Neural cell (in vitro differentiated cells): Measurements from ENCODE around the gene KIF16B. TPM values are rescaled to one million over a fixed set of nuclear protein-coding genes. Genes with fewer than 3 reads are reported as not detected.

Experiments used
- H2AFZ ChIP-seq: fragments of 200-600, 300-800 bp; sonication (generic), shearing (Covaris generic); 2 replicates; pipeline ENCODE4 v1.6.0; 2014; ENCODE audit warnings: low read depth, mild to moderate bottlenecking, antibody characterized with exemption, low read length, moderate library complexity
- H3F3A ChIP-seq: fragments of 200-600 bp; shearing (Covaris generic); 2 replicates; pipeline ENCODE4 v1.6.1; 2016; ENCODE audit warnings: mild to moderate bottlenecking, moderate library complexity, mixed read lengths, antibody characterized with exemption, low read length; ENCODE audit not compliant: insufficient read depth, poor library complexity, severe bottlenecking
- H3K27ac ChIP-seq: fragments of 200-600, 300-800 bp; sonication (generic), shearing (Covaris generic); 2 replicates; pipeline ENCODE4 v1.5.1; 2014; ENCODE audit warnings: mild to moderate bottlenecking, low read length, moderate library complexity
- H3K27me3 ChIP-seq: fragments of 300-800, 200-600 bp; sonication (generic), shearing (Covaris generic); 2 replicates; pipeline ENCODE4 v1.6.0; 2014; ENCODE audit warnings: mild to moderate bottlenecking, low read depth, low read length, moderate library complexity; ENCODE audit not compliant: insufficient read depth
- H3K36me3 ChIP-seq: fragments of 300-800, 200-600 bp; sonication (generic), shearing (Covaris generic); 2 replicates; pipeline ENCODE4 v1.5.1; 2014; ENCODE audit warnings: mild to moderate bottlenecking, antibody characterized with exemption, low read length, moderate library complexity; ENCODE audit not compliant: insufficient read depth
- H3K4me2 ChIP-seq: fragments of 300-800, 200-600 bp; sonication (generic), shearing (Covaris generic); 2 replicates; pipeline ENCODE4 v1.6.0; 2014; ENCODE audit warnings: mild to moderate bottlenecking, low read length
- H3K4me3 ChIP-seq: fragments of 300-800, 200-600 bp; sonication (generic), shearing (Covaris generic); 2 replicates; pipeline ENCODE4 v1.5.1; 2014; ENCODE audit warnings: mild to moderate bottlenecking, low read length, moderate library complexity
- H3K79me2 ChIP-seq: fragments of 200-600 bp; shearing (Covaris generic); replicated peaks from 2 replicates; pipeline ENCODE4 v1.6.0; 2014; ENCODE audit warnings: mild to moderate bottlenecking, low read length, moderate library complexity; ENCODE audit not compliant: insufficient read depth
- H3K9ac ChIP-seq: fragments of 300-800, 200-600 bp; sonication (generic), shearing (Covaris generic); 2 replicates; pipeline ENCODE4 v1.6.1; 2016; ENCODE audit warnings: mild to moderate bottlenecking, low read length, mixed read lengths
- H3K9me2 ChIP-seq: fragments of 200-600 bp; shearing (Covaris generic); 2 replicates; pipeline ENCODE4 v1.6.1; 2016; ENCODE audit warnings: mild to moderate bottlenecking, low read length, mixed read lengths; ENCODE audit not compliant: insufficient read depth
- H3K9me3 ChIP-seq: fragments of 200-600, 300-800 bp; sonication (generic), shearing (Covaris generic); 2 replicates; pipeline ENCODE4 v1.6.1; 2016; ENCODE audit warnings: mild to moderate bottlenecking, mixed run types, low read length, moderate library complexity, mixed read lengths
- H4K20me1 ChIP-seq: fragments of 200-600 bp; shearing (Covaris generic); 2 replicates; pipeline ENCODE4 v1.6.1; 2016; ENCODE audit warnings: mild to moderate bottlenecking, mixed run types; ENCODE audit not compliant: insufficient read depth
- EP300 ChIP-seq: fragments of 450-650 bp; conservative IDR thresholded peaks from 2 replicates; pipeline ENCODE4 v1.6.1; 2014; ENCODE audit warnings: antibody characterized with exemption, mild to moderate bottlenecking, moderate library complexity; ENCODE audit not compliant: poor library complexity, severe bottlenecking
- EZH2 ChIP-seq: fragments of 200-600, 300-800 bp; shearing (Covaris generic), sonication (generic); IDR thresholded peaks from 2 replicates; pipeline ENCODE4 v1.6.1; 2014; ENCODE audit warnings: antibody characterized with exemption, low read length, borderline replicate concordance, mild to moderate bottlenecking; ENCODE audit not compliant: insufficient read depth, poor library complexity, severe bottlenecking
- MXI1 ChIP-seq: fragments of 450-650 bp; conservative IDR thresholded peaks from 2 replicates; pipeline ENCODE4 v1.6.1; 2014; ENCODE audit warnings: antibody characterized with exemption, mild to moderate bottlenecking; ENCODE audit not compliant: poor library complexity, severe bottlenecking
- POLR2AphosphoS5 ChIP-seq: IDR thresholded peaks from 2 replicates; pipeline ENCODE4 v1.6.1; 2012
- RAD21 ChIP-seq: fragments of 450-650 bp; conservative IDR thresholded peaks from 2 replicates; pipeline ENCODE4 v1.6.1; 2014; ENCODE audit warnings: antibody characterized with exemption, mild to moderate bottlenecking, moderate library complexity
- SMC3 ChIP-seq: fragments of 450-650 bp; conservative IDR thresholded peaks from 2 replicates; pipeline ENCODE4 v1.6.1; 2014; ENCODE audit warnings: antibody characterized with exemption, mild to moderate bottlenecking, moderate library complexity; ENCODE audit not compliant: poor library complexity
- TAF1 ChIP-seq: IDR thresholded peaks from 2 replicates; pipeline ENCODE4 v1.6.1; 2012; ENCODE audit warnings: low read depth
- polyA plus RNA-seq: library from polyadenylated mRNA; depleted of rRNA; stranded (reverse); fragments of >200 nt; gene quantifications from 2 replicates; pipeline ENCODE4 v1.2.3, GENCODE V29; 2014
- TF ChIP-seq, protein P1 (sequence below): fragments of 450-650 bp; IDR thresholded peaks from 2 replicates; pipeline ENCODE4 v1.5.1; 2014; ENCODE audit warnings: antibody characterized with exemption, mild to moderate bottlenecking, moderate library complexity; ENCODE audit not compliant: poor library complexity, severe bottlenecking
- TF ChIP-seq, protein P2 (sequence below): IDR thresholded peaks from 2 replicates; pipeline ENCODE4 v1.6.1; 2012; ENCODE audit warnings: borderline replicate concordance

Gene KIF16B
- polyA plus RNA-seq, 1 donor from 2014 or later: 3.8 TPM

DNA sequence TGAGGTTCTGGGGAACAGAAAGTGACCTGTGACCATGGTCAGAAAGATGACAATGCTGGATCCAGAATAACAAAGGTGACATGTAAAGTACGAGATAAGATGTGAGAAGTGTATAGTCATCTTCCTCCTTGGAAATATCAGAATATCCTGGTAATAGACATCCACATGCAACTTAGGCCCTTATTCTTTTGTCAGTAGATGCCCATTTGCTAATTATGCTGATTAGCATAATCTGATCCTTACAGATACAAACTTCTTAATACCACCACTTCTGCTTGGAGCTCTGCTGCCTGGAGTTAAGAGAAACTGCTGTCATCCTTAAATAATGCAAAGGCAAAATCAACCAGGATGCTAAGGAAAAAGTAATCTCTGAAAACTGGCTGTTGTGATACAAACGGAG, 91.3 kb downstream of the KIF16B start:
- Histone ChIP-seq H3K79me2 (no peaks in the 10 kb centered on the region), H3K36me3 (no peaks in the 10 kb centered on the region), H3K9me2 (no peaks in the 10 kb centered on the region), H3K4me3 (no peak overlapping the region), H3K27ac (no peak overlapping the region), H3K27me3 (no peaks in the 10 kb centered on the region), H3K9ac (no peak overlapping the region), H2AFZ (no peak overlapping the region), H3F3A (no peaks in the 10 kb centered on the region), H4K20me1 (no peaks in the 10 kb centered on the region), H3K9me3 (no peaks in the 10 kb centered on the region), H3K4me2 (no peak overlapping the region)
- TF ChIP-seq, protein P1, sequence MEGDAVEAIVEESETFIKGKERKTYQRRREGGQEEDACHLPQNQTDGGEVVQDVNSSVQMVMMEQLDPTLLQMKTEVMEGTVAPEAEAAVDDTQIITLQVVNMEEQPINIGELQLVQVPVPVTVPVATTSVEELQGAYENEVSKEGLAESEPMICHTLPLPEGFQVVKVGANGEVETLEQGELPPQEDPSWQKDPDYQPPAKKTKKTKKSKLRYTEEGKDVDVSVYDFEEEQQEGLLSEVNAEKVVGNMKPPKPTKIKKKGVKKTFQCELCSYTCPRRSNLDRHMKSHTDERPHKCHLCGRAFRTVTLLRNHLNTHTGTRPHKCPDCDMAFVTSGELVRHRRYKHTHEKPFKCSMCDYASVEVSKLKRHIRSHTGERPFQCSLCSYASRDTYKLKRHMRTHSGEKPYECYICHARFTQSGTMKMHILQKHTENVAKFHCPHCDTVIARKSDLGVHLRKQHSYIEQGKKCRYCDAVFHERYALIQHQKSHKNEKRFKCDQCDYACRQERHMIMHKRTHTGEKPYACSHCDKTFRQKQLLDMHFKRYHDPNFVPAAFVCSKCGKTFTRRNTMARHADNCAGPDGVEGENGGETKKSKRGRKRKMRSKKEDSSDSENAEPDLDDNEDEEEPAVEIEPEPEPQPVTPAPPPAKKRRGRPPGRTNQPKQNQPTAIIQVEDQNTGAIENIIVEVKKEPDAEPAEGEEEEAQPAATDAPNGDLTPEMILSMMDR: no peak
- TF ChIP-seq, protein P2, sequence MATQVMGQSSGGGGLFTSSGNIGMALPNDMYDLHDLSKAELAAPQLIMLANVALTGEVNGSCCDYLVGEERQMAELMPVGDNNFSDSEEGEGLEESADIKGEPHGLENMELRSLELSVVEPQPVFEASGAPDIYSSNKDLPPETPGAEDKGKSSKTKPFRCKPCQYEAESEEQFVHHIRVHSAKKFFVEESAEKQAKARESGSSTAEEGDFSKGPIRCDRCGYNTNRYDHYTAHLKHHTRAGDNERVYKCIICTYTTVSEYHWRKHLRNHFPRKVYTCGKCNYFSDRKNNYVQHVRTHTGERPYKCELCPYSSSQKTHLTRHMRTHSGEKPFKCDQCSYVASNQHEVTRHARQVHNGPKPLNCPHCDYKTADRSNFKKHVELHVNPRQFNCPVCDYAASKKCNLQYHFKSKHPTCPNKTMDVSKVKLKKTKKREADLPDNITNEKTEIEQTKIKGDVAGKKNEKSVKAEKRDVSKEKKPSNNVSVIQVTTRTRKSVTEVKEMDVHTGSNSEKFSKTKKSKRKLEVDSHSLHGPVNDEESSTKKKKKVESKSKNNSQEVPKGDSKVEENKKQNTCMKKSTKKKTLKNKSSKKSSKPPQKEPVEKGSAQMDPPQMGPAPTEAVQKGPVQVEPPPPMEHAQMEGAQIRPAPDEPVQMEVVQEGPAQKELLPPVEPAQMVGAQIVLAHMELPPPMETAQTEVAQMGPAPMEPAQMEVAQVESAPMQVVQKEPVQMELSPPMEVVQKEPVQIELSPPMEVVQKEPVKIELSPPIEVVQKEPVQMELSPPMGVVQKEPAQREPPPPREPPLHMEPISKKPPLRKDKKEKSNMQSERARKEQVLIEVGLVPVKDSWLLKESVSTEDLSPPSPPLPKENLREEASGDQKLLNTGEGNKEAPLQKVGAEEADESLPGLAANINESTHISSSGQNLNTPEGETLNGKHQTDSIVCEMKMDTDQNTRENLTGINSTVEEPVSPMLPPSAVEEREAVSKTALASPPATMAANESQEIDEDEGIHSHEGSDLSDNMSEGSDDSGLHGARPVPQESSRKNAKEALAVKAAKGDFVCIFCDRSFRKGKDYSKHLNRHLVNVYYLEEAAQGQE: no peak

DNA sequence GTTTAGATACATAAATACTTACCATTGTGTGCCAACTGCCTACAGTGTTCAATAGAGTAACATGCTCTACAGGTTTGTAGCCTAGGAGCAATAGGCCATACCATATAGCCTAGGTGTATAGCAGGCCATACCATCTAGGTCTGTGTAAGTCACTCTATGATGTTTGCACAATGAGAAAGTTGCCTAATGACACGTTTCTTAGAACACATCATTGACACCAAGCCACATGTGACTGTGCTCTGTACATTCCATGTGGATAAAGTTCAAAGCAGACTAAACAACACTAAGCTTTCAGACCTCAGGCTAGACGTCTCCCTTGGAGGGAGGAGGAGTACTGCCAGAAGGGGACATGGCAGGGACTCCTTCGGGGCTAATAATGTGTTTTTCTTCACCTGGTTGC, 93.6 kb downstream of the KIF16B start:
- no peaks in the 10 kb centered on the region for H3K79me2 ChIP-seq
- no peaks in the 10 kb centered on the region for H3K36me3 ChIP-seq
- no peak overlapping the region for H3K27ac ChIP-seq
- H3F3A ChIP-seq: no peaks in the 10 kb centered on the region
- no peaks in the 10 kb centered on the region for H3K27me3 ChIP-seq
- no peak overlapping the region for H2AFZ ChIP-seq
- no peaks in the 10 kb centered on the region for H3K9me3 ChIP-seq
- H3K4me2 ChIP-seq: no peak overlapping the region
- H3K4me3 ChIP-seq: no peak overlapping the region
- TF ChIP-seq EP300 (no peak), SMC3 (no peak), EZH2 (no peak), TAF1 (no peak), POLR2AphosphoS5 (no peak), RAD21 (no peak), MXI1 (no peak)
- TF ChIP-seq, protein P1: no peak
- TF ChIP-seq, protein P2: no peak
- H3K9me2 ChIP-seq: no peaks in the 10 kb centered on the region
- no peaks in the 10 kb centered on the region for H4K20me1 ChIP-seq
- no peak overlapping the region for H3K9ac ChIP-seq
